ENCODE data around the gene TAAR8. TPM values are rescaled to one million over a fixed set of nuclear protein-coding genes. Genes with fewer than 3 reads are reported as not detected.
"Not testable (repeated sequence)": the region's sequence is repeated elsewhere in the genome, so short reads cannot be mapped to it uniquely, and the experiment has no call there.

TAAR8 gene
- polyA plus RNA-seq, 1 donor (not counting 4 experiments of a cell fraction or from before 2014, with no cell fraction given) = not detected

- peak; percentile 38 to 60 (median 50) for TF ChIP-seq CTCF (optimal IDR thresholded peaks at IDR 0.05 in 1 of 3, IDR thresholded peaks at IDR 0.05 in 1 of 3, conservative IDR thresholded peaks at IDR 0.05 in 1 of 3; ENCODE audit: extremely low read depth in 1 of 3, insufficient read depth in 2 of 3, low read length in 3 of 3)
- no peak for TF ChIP-seq EZH2 (IDR thresholded peaks at IDR 0.05; ENCODE audit: low read length)
- no peaks in the 10 kb centered on the region for H3K9me1 ChIP-seq (ENCODE audit: control insufficient read depth, extremely low read depth, insufficient read depth, low read length)
- H3K4me2 ChIP-seq (ENCODE audit: control insufficient read depth, extremely low read depth, insufficient read depth, low read depth, low read length) = no peak overlapping the region
- H4K20me1 ChIP-seq (ENCODE audit: control insufficient read depth, extremely low read depth, insufficient read depth, low read length) = no peaks in the 10 kb centered on the region
- FAIRE-seq (no peak), DNase-seq (ENCODE audit: low read depth, low spot score) (no peak)
- H3K4me3 ChIP-seq (ENCODE audit: control insufficient read depth in 2 of 3, extremely low read depth in 1 of 3, insufficient read depth in 2 of 3, low read depth in 1 of 3, low read length in 3 of 3) = no peak overlapping the region
- H3K36me3 ChIP-seq (ENCODE audit: control insufficient read depth in 2 of 2, extremely low read depth in 1 of 2, insufficient read depth in 2 of 2, low read length in 2 of 2) = no peaks in the 10 kb centered on the region
- no peak overlapping the region for H3K27ac ChIP-seq (ENCODE audit: control insufficient read depth, insufficient read depth, low read length)
- H3K9me3 ChIP-seq (ENCODE audit: control insufficient read depth, low read depth, low read length) = no peaks in the 10 kb centered on the region
- no peaks in the 10 kb centered on the region for H3K27me3 ChIP-seq (ENCODE audit: control insufficient read depth, extremely low read depth, insufficient read depth, low read length)
- no peaks in the 10 kb centered on the region for H3K79me2 ChIP-seq (ENCODE audit: control insufficient read depth, insufficient read depth, low read length)
- H2AFZ ChIP-seq (ENCODE audit: control insufficient read depth, low read length) = no peak overlapping the region
- H3K4me1 ChIP-seq (ENCODE audit: control insufficient read depth, extremely low read depth, insufficient read depth, low read length) = no peaks in the 10 kb centered on the region
- dilution Hi-C loops (cut with MboI; ENCODE audit: extremely low pct_ligation_motif_present, low sequenced_read_pairs) = no loop called here
- no peak overlapping the region for H3K9ac ChIP-seq (ENCODE audit: control insufficient read depth, extremely low read depth, insufficient read depth, low read length)
Observed at GRCh38 chr6:132598473-132598872, 46.0 kb downstream of the TAAR8 start.

DNA sequence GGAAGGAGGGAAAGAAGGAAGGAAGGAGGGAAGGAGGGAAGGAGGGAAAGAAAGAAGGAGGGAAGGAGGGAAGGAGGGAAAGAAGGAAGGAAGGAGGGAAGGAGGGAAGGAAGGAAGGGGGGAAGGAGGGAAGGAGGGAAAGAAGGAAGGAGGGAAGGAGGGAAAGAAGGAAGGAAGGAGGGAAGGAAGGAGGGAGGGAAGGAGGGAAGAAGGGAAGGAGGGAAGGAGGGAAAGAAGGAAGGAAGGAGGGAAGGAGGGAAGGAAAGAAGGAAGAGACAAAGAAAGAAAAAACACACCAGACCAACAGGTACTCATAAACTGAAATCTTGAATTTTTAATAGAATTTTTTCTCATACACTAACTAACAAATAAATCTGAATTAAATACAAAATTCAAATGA is 48.4 kb downstream of the TAAR8 start:
- H3K27ac ChIP-seq (ENCODE audit: control insufficient read depth, insufficient read depth, low read length); dilution Hi-C loops (cut with MboI; ENCODE audit: extremely low pct_ligation_motif_present, low sequenced_read_pairs); H3K4me1 ChIP-seq (ENCODE audit: control insufficient read depth, extremely low read depth, insufficient read depth, low read length); H3K4me2 ChIP-seq (ENCODE audit: control insufficient read depth, extremely low read depth, insufficient read depth, low read depth, low read length); DNase-seq (ENCODE audit: low read depth, low spot score); H3K9ac ChIP-seq (ENCODE audit: control insufficient read depth, extremely low read depth, insufficient read depth, low read length); H3K79me2 ChIP-seq (ENCODE audit: control insufficient read depth, insufficient read depth, low read length); H2AFZ ChIP-seq (ENCODE audit: control insufficient read depth, low read length); FAIRE-seq; H4K20me1 ChIP-seq (ENCODE audit: control insufficient read depth, extremely low read depth, insufficient read depth, low read length); H3K36me3 ChIP-seq (ENCODE audit: control insufficient read depth in 2 of 2, extremely low read depth in 1 of 2, insufficient read depth in 2 of 2, low read length in 2 of 2); H3K9me3 ChIP-seq (ENCODE audit: control insufficient read depth, low read depth, low read length); H3K9me1 ChIP-seq (ENCODE audit: control insufficient read depth, extremely low read depth, insufficient read depth, low read length); H3K27me3 ChIP-seq (ENCODE audit: control insufficient read depth, extremely low read depth, insufficient read depth, low read length); H3K4me3 ChIP-seq (ENCODE audit: control insufficient read depth in 2 of 3, extremely low read depth in 1 of 3, insufficient read depth in 2 of 3, low read depth in 1 of 3, low read length in 3 of 3): not testable (repeated sequence)

Small RNA genes lying within 50 kb of the gene (small RNA-seq; reads per million reads assigned to genes)
- gene TAAR7P (ENCODE audit: insufficient read length in 3 of 3, low read depth in 3 of 3, low replicate concordance in 1 of 3) = 0 reads per million in 3 experiments

Other genes starting within 250 kb of the TAAR8 start
- gene MOXD1, start 151.2 kb upstream of the TAAR8 start, polyA plus RNA-seq = 2.3 to 2.7 TPM (median 2.3 TPM) in 3 replicates
- 28.8 to 41.0 TPM (median 34.9 TPM) in 3 replicates for gene STX7, start 39.6 kb upstream of the TAAR8 start, polyA plus RNA-seq
- not detected in 3 replicates for gene TAAR9, start 14.4 kb upstream of the TAAR8 start, polyA plus RNA-seq
- not detected in 3 replicates for gene TAAR6, start 17.6 kb downstream of the TAAR8 start, polyA plus RNA-seq
- not detected in 3 replicates for gene TAAR5, start 37.1 kb downstream of the TAAR8 start, polyA plus RNA-seq
- not detected in 3 replicates for gene TAAR2, start 71.6 kb downstream of the TAAR8 start, polyA plus RNA-seq
- gene TAAR1, start 106.5 kb downstream of the TAAR8 start, polyA plus RNA-seq = not detected in 3 replicates
- gene VNN1, start 161.4 kb downstream of the TAAR8 start, polyA plus RNA-seq = 1.5 to 3.8 TPM (median 3.3 TPM) in 3 replicates
- not detected in 3 replicates for gene VNN2, start 205.2 kb downstream of the TAAR8 start, polyA plus RNA-seq
- 14.4 to 23.1 TPM (median 15.8 TPM) in 3 replicates for gene SLC18B1, start 246.0 kb downstream of the TAAR8 start, polyA plus RNA-seq

Data from keratinocyte (primary cell).